IMR-90 (cell line): Measurements from ENCODE around the gene ACACB.

Source experiments
- FOS ChIP-seq: fragments of 150-350 bp; IDR thresholded peaks from 2 replicates; pipeline ENCODE4 v1.6.1; 2016; ENCODE audit warnings: low read depth, low read length
- MXI1 ChIP-seq: IDR thresholded peaks from 2 replicates; pipeline ENCODE4 v1.6.1; 2012; ENCODE audit warnings: low read depth, mild to moderate bottlenecking, low read length, moderate library complexity, borderline replicate concordance
- POLR2A ChIP-seq: IDR thresholded peaks from 2 replicates; pipeline ENCODE4 v1.6.1; 2012; ENCODE audit warnings: mild to moderate bottlenecking, low read depth, low read length
- TF ChIP-seq, protein P1 (sequence below): conservative IDR thresholded peaks from 2 replicates; pipeline ENCODE4 v1.5.1; 2012; ENCODE audit warnings: mild to moderate bottlenecking, low read depth, low read length, improper control_type of control experiment
- TF ChIP-seq, protein P2 (sequence below): fragments of 150-350 bp; IDR thresholded peaks from 2 replicates; pipeline ENCODE4 v1.6.1; 2017; ENCODE audit warnings: mild to moderate bottlenecking, antibody characterized with exemption, low read length, low read depth

DNA sequence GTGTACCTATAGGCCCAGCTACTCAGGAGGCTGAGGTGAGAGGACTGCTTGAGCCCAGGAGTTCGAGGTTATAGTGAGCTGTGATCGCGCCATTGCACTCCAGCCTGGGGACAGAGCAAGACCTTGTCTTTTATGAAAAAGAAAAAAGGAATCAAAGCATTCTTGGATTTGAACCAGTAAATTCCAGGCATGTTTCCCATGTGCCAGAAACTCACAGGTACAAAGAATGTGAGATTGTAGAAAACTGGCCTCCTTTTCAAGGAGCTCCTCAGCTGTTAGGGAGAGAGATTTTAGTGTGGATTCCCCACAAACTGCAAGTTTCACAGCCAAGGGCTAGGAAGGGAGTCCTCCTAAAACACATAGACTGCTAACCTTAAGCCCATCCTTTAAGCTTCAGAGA is 97.7 kb downstream of the ACACB start:
- TF ChIP-seq FOS (no peak), POLR2A (no peak), MXI1 (no peak)
- TF ChIP-seq, protein P1, sequence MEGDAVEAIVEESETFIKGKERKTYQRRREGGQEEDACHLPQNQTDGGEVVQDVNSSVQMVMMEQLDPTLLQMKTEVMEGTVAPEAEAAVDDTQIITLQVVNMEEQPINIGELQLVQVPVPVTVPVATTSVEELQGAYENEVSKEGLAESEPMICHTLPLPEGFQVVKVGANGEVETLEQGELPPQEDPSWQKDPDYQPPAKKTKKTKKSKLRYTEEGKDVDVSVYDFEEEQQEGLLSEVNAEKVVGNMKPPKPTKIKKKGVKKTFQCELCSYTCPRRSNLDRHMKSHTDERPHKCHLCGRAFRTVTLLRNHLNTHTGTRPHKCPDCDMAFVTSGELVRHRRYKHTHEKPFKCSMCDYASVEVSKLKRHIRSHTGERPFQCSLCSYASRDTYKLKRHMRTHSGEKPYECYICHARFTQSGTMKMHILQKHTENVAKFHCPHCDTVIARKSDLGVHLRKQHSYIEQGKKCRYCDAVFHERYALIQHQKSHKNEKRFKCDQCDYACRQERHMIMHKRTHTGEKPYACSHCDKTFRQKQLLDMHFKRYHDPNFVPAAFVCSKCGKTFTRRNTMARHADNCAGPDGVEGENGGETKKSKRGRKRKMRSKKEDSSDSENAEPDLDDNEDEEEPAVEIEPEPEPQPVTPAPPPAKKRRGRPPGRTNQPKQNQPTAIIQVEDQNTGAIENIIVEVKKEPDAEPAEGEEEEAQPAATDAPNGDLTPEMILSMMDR, result no peak
- TF ChIP-seq, protein P2, sequence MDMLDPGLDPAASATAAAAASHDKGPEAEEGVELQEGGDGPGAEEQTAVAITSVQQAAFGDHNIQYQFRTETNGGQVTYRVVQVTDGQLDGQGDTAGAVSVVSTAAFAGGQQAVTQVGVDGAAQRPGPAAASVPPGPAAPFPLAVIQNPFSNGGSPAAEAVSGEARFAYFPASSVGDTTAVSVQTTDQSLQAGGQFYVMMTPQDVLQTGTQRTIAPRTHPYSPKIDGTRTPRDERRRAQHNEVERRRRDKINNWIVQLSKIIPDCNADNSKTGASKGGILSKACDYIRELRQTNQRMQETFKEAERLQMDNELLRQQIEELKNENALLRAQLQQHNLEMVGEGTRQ, result no peak
